SU-DHL-6 (cell line): ENCODE measurements around the gene KCTD11.

Experiments
- EZH2phosphoT487 ChIP-seq: fragments of 200-600 bp; sonication (generic), shearing (Covaris generic); conservative IDR thresholded peaks from 2 replicates; pipeline ENCODE4 v1.6.1; 2018; ENCODE audit warnings: mild to moderate bottlenecking, antibody characterized with exemption, low read length, moderate library complexity, mixed read lengths
- TF ChIP-seq, protein P1 (sequence below): fragments of 200-600 bp; sonication (generic); IDR thresholded peaks from one replicate; pipeline ENCODE4 v1.5.1; 2017; ENCODE audit warnings: antibody characterized with exemption, mild to moderate bottlenecking, low read length, moderate library complexity; ENCODE audit not compliant: insufficient read depth, poor library complexity, severe bottlenecking

DNA sequence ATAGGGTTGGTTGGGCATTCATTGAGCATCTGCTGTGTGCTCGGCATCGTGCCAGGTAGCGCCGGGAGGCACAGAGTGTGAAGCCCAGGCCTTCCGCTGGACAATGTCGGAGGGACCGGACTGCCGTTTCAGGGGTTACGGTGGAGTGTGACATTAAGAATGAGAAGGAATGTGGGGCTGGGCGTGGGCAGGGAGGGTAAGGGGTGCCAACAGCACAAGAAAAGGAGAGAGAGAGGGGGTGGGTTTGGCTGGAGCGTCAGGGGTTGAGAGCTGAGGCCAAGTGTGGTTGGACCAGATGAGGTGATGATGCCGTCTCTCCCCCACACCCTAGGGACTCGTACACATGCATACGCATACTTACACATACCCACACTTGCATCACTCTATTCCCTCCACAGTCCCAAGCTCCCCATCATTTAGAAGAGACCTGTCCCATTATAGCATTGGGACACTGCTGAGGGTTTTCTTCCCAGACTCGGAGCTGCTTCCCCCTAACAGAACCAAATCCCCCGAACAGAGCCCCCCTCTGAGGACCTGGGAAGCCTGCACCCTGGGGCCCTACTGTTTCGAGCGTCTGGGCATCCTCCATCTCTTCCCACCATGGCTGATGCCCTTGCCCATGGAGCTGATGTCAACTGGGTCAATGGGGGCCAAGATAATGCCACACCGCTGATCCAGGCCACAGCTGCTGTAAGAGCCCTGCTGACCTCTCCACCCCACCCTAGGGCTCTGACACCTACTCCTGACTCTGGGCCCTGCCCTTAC, 3.3 kb upstream of the KCTD11 start:
- TF ChIP-seq, protein P1, sequence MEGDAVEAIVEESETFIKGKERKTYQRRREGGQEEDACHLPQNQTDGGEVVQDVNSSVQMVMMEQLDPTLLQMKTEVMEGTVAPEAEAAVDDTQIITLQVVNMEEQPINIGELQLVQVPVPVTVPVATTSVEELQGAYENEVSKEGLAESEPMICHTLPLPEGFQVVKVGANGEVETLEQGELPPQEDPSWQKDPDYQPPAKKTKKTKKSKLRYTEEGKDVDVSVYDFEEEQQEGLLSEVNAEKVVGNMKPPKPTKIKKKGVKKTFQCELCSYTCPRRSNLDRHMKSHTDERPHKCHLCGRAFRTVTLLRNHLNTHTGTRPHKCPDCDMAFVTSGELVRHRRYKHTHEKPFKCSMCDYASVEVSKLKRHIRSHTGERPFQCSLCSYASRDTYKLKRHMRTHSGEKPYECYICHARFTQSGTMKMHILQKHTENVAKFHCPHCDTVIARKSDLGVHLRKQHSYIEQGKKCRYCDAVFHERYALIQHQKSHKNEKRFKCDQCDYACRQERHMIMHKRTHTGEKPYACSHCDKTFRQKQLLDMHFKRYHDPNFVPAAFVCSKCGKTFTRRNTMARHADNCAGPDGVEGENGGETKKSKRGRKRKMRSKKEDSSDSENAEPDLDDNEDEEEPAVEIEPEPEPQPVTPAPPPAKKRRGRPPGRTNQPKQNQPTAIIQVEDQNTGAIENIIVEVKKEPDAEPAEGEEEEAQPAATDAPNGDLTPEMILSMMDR: no peak
- TF ChIP-seq EZH2phosphoT487: no peak
